Activated gamma-delta T cell (primary cell): ENCODE measurements around the gene TUFT1.

Experiments used
- DNase-seq: peaks from one replicate; lab custom pipeline; 2025; lab: John Stamatoyannopoulos, UW

The TUFT1 gene

DNA sequence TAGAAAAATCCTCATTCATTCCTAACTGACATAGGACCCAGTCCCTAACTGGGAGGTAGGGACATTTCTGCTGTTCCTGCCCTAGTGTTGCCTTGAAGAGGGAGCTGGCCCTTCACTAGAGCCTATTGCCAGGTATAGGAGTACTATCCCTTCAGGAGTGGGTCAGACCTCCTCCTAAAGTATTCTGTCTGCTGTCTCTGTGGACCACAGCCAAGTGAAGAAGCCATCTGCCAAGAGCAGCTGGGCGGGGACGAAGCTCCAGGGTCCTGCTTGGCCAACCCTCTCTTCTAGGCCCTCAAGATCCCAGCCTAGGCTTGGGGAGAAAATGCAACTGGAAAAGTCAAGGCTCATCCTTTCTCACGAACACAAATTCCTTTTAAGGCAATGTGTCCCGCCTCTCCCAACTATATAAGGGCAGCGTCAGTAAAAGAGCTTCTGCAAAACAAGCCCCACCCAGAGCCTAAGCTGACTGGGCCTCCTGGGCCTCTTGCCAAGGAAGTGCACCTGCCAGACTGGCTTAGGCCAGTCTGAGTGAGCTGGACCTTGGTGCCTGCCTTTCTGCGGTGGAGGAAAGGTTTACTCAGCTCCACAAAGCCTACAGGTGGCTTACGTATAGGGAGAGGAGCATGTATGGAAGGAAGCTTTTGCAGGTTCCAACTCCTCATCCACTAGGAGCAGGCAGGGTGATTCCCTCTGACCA lies 638 bp upstream of the TUFT1 start:
- DNase-seq = no peak

DNA sequence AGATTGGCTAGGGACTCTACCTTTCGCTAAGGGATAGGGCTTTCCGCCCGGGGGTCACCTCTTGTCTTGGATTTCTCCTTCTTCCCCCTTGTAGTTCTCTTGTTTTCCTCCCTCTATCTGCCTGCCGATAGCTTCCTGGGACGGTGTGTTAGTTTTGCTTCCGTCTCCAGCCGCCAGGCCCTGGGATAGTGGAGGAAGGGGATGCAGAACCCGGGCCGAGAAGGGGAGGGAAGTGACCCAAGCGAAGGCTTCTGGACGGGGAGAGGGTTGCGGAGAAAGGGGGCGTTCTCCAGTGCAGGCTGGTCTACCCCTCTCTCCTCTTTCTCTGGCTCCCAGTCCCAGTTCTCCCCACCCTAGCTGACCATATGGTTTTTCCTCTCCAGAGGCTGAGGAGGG lies 871 bp downstream of the TUFT1 start:
- DNase-seq = no peak

DNA sequence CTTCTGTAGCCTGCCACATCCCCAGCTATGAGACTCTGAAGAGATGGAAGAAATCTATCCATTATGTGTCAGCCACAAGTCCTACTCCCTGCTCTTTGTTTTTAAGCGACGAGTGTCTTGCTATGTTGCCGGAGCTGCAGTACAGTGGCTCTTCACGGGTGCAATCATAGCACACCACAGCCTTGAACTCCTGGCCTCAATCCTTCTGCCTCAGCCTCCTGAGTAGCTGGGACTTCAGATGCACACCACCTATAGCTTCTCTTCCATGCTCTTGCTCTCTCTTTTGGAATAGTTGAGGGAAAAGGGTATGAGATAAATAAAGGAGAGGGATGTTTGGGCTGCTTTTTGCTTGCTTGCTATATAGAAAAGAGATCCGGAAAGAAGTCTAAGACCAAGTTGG lies 1.6 kb downstream of the TUFT1 start:
- no peak for DNase-seq

DNA sequence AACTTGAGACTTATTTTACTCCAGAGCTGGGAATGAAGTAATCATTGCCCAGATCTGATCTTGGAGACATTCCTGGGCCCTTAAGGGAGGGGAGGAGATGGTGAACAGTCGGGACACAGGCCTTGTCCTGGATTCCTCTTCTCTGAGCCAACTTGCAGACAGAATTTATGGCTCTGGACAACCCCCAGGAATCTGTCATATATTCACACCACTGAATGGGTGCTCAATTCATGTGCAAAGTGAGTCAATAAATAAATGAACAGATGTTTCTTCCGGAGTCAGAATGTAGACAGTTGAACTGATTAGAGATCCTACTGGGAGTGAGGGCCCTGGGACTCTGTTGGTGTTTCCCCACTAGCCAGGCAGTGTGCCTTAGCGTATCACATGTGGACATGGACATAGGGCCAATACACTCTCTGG lies 2.6 kb downstream of the TUFT1 start:
- no peak for DNase-seq

DNA sequence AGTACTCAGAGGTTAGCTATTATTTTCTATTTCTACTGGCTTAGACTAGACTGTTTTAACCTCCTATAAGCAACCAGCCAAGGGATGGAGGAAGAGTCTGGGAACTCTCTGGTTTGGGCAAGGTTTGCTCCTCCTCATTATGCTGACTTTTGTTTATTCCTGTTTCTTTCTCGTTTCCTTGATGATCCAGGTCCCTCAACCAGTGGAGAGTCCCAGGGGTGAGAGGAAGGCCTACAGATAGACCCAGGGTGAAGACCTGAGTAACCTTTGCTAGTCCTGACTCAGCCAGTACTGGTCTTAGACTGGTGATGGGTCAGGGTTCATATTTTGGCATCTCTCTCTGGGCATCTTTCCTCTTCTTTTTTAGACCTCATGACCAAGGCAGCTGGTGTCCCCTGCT lies 5.4 kb downstream of the TUFT1 start:
- no peak for DNase-seq

DNA sequence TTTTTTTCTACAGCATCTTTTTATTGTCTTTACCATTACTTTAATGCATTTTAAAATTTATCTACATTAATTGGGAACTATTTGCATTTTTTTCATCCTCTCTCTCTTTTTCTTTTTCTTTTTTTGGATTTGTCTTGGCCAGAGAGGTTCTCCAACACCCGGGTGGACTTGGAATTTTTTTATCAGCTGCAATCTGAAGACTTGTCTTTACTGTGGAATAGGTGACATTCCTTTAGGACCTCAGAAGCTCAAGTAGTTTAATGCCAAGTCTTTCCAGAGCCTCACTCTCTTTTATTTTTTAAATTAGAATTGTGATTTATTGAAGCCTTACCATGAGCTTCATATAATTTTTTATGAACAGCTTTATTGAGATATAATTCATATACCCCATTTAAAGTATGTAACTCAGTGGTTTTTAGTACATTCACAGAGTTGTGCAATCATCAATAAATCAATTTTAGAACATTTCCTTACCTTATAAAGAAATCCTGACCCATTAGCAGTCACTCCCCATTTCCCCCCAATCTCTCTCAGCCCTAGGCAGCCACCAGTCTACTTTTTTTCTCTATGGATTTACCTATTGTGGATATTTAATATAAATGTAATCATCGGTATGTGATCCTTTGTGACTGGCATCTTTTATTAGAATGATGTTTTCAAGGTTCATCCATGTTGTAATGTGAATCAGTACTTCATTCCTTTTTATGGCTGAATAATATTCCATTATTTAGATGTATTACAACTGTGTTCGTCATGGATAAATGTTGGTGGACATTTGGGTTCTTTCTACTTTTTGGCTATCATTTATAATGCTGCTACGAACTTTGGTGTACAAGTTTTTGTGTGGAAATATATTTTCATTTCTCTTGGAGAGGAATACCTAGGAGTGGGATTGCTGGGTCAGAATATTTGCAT lies 6.2 kb downstream of the TUFT1 start:
- DNase-seq = no peak

DNA sequence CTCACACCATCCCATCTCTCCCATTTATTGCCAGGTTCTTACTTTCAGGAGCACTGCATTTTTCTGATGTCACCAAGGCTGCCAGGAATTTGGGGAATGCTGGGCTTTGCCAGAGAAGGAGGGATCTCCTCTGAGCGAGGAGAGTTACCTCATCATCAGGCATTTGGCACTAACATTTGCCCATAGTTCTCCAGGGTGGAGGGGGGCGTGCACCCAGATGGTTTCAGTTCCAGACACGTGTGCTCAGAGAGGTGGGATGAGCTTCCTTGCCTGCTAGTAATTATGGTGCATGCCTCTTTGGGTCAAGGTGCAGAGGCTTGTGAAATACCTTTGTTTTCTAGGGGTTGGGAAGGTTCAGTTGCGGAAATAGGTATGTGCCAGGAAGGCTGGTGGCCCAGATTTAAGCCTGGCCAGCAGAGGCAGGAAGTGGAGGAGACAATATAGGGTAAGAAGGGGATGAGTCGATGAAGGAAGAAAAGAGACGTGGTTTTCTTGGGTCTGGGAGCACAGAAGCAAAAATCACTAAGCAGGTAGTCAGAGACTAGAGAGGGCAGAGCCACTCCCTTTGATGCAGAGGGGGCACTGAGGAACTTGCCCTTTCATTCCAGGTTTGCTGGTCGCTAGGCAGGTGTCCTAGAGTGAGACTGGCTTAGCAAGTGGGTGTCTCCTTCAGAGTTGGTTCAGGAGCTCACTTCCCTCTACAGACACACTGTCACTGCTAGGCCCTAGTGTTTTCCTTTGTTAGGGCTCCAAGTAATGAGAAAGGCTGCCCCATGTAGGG lies 7.2 kb downstream of the TUFT1 start:
- no peak for DNase-seq

DNA sequence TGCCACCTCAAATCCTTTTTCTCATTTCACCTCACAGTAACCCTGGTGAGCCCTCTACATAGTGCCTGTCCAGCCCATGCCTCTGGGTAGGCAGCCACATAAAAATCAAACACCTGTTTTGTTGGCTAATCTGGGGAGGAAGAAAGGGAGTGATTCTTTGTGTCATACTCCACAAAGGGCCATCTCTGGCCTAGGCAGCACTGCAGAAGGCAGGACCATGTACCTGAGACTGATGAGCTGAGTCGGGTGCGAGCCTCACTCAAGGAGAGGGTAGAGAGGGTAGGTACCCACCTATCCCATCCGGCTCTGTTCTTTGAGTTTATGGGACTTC lies 7.8 kb downstream of the TUFT1 start:
- DNase-seq = no peak

DNA sequence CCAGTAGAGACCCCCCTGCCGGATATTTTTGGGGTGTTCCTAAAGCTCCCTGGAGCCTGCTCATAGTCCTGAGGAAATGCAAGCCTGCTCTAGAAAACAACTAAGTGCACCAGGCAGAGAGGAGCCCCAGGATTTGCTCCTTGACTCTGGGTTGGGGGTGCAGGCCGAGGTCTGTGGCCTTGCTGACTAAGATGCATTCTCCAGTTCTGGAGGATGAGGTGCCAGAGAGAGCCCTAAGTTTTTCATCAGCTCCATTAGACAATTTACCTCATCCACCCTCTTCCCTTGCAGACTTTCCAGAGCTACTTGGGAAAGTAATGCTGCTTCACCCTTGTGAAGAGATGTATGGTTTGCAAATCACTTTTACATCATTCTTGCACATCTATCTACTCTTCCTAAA lies 9.1 kb downstream of the TUFT1 start:
- DNase-seq = no peak

DNA sequence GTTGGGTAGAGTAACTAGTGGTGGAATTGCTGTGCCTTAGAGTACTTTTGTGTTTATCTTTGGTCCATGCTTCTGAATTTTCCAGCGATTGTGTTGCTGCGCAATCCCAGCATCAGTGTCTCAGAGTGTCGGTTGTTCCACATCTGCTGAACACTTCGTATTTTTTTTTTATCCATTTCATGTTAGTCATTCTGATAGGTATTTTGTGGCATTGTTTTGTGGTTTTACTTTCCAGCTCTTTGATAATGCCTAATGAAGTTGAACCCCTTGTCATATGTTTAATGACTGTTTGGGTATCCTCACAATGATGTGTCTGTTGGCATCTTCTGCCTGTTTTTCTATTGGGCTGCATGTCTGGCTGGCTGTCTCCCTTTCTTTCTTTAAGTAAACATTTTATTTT lies 13.6 kb downstream of the TUFT1 start:
- DNase-seq = no peak

DNA sequence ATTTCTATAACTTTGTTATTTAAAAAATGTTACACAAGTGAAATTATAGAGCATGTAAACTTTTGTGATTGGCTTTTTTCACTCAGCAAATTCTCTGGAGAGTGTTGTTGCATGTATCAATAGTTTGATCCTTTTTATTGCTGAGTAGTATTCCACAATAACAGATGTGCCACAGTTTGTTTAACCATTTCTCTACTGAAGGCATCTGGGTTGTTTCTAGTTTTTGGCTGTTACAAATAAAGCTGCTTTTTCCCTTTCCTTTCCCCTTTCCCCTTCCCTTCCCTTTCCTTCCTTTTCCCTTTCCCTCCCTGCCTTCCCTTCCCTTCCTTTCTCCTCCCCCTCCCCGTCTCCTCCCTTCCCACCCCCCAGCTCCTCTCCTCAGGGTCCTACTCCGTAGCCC lies 15.9 kb downstream of the TUFT1 start:
- DNase-seq = no peak

DNA sequence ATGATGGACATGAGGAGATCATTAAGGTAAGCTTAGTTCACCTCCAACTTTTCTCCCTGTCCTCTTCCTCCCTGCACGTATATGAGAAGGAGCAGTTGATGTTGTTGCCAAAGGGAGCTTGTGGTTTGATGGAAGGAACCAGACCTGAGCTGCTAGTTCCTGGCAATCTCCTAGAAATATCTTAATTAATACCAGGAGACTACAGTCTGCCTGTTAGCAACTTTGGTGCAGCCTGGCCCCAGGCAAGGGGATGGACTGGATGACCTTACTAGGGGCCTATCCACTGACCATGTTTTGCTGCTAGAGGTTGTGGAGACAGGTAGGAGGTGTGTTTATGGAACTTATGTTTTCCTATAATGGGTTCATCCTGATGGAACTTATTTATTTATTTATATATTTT lies 22.6 kb downstream of the TUFT1 start:
- no peak for DNase-seq

DNA sequence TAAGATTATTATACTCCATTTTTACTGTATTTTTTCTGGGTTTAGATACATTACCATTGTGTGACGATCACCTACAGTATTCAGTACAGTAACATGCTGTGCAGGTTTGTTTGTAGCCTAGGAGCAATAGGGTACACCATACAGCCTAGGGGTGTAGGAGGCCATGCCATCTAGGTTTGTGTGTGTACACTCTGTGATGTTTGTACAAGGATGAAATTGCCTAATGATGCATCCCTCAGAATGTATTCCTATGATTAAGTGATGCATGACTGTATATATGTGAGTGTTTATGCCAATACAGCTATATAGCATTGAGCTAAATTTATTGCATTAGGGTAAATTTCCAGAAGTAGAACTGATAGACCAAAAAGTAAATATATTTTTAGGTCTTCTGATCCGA lies 23.3 kb downstream of the TUFT1 start:
- no peak for DNase-seq

DNA sequence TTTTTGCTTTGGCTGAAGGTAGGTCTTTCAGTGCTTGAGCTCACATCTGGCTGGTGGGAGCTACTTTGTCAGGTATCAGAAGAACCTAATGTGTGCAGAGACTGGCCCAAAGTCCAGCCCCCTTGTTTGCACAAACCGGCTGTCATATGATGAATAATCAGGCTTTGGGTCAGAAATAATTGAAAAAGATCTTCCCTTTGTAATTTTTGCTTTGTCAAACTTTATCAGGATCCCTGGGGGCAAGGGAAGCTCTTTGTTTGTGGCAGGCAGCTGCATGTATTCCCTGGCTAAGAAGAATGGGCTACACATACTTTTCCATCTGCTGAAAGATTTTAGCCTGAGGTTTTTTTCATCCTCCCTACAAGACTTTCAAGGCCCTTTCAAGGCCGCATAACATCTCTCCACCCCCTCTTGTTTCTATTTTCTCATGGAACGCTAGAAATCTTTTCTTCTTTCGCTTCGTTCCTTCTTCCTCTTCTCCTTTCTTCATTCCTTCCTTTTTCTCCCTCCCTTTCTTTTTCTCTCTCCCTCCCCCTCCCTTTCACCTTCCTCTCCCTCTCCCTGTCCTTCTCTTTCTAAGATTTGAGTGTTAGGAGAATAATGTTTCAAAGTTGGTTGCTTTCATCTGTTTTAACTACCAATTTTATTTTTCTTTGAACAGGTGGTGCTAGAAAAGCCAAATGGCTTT lies 25.5 kb downstream of the TUFT1 start:
- DNase-seq = no peak

DNA sequence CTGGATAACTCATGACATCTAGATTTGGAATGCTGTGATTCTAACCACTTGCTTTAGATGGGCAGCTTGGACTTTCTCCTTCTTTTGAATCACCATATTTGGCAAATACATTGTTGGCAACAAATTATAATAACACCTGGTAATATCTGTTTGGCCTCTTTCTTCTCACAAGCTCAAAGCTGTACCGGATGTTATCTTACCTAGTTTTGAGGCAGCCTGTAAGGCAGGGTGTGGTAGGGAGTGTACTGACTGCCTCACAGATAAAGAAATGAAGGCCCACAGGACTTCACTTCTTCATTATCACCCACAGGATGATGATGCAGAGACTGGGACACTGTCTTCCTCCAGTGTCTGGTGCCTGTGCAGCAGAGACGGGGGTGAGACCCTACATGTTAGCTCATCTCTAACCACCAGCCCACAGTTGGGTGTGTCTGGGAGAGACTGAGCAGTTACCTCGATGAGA lies 28.5 kb downstream of the TUFT1 start:
- no peak for DNase-seq

DNA sequence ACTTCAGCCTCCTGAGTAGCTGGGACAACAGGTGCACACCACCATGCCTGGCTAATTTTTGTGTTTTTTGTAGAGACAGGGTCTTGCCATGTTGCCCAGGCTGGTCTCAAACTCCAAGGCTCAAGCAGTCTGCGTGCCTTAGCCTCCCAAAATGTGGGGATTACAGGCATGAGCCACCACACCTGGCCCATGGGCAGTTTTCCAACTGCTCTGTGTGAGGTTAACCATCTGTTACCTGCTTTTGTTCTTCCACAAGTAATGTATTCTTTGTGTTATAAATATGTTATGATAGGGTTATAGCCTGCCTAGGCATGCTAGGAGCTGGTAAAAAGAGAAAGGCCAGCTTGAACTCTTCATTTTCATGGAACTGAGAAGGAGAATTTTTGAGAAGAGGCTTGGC lies 30.7 kb downstream of the TUFT1 start:
- DNase-seq = no peak

DNA sequence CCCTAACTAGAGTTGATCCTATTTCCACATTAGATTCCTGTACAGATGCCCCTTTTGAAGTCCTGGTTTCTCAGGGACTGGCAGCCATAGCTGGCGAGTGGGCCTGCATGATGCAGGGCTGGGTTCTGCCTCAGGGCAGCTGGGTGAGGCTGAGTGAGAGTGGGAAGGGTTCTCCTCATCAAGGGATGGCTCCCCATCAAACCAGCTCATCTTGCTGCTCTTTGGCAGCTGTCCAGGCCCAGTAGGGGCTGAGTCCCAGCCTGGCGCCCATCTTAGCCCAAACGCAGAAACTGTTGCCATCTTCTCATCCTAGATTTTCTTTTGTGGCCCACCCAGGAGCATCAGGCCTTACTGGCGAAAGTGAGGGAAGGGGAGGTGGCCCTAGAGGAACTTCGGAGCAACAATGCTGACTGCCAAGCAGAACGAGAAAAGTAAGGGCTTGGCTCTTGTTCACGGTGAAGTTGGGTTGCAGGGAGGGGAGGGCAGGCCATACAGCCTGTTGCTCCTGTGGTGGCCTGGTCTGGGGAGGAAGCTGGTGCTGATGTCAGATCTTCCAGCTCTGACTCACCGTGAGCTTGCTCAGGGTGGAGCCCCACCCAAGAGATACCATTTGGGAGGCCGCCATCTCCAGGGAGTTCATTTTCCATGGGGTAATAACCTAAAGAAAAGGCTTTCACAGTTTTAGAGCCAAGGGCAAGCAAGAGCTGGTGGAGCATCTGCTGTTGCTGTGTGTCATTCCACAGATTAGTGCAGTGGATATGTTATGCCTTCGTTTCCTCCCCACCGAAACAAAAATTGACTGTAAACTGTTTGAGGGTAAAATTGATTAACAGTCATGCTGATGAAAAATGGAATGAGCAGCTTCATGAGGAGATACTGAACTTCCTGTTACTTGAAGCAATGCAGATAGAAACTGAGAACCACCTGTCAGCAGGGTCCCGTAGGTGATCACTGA lies 34.7 kb downstream of the TUFT1 start:
- no peak for DNase-seq

DNA sequence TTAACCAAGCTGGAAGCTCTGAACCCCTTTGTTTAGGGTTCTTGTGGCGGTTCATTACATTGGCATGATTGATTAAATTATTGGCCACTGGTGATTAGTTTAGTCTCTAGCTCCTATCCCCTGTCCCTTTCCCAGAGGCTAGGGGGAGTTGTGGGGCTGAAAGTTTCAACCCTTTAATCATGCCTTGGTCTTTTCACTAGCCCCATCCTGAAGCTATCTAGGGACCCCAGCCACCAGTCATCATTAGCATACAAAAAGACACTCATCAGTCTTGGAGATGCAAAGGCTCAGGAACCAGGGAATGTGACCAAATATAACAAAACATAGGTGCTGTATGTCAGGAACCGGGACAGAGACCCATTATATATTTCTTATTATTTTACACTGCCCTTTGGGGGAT lies 37.1 kb downstream of the TUFT1 start:
- no peak for DNase-seq

DNA sequence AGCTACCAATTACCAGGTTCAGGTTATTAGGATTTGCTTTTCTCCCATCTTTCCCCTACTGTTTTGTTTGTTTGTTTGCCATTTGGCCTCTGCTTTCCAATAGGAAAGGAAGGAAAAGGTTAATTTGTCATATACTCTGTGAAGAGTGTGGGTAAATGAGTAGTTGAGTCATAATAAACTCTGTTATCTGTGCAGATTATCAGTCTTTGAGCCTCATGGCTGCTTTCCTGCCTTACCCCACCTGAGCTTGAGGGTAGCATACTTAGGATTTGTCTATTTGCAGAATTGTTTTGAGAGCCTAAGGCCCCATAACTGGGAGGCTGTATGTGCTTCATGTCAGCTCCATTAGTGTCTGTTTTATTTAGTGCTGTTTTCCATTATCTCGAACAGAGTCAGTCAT lies 38.8 kb downstream of the TUFT1 start:
- DNase-seq = no peak

DNA sequence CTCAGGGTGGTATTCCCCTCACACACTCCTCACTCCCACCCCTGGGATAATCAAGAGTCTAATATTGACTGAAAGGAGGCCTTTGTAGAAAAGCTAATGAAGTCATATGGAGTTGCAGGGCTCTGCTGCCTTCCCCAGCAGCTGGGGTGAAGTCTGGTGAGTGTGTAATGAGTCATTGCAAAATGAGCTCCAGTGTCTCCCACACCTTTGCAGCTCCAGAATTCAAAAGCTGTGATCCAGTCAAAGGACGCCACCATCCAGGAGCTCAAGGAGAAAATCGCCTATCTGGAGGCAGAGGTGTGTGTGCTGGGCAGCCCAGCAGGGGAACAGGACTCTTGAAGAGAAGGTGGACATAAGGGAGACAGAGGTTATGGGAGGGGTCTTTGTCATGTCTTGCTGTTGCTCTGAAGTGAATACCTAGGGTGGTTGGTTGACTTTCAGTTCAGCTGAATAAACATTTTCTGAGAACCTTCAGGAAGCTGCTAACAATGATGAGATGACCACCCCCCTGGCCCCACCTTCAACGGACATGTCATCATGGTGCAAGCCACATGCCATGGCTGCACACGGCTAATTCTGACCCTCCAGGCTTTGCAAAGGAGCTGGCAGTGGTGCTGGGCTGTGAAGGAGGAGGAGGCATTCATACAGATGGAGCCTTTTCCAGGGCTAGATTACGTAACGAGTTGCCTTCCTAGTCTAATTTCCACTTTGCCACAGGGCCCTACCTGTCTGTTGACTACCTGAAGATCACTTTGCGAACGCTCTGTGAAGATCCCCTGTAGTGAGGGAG lies 39.5 kb downstream of the TUFT1 start:
- no peak for DNase-seq
